SK-N-MC (cell line): ENCODE results near the gene BCAP31.

Experiments used
- DNase-seq: peaks from one replicate; pipeline ENCODE4 v3.0.0-alpha.2; 2011; ENCODE audit warnings: low read depth, low spot score
- H3K27ac ChIP-seq: fragments of 200-600 bp; sonication (generic); 2 replicates; pipeline ENCODE4 v1.5.1; 2016; ENCODE audit warnings: mixed run types
- H3K36me3 ChIP-seq: fragments of 200-600 bp; sonication (generic); 2 replicates; pipeline ENCODE4 v1.6.1; 2017; ENCODE audit warnings: antibody characterized with exemption, low read length, mixed read lengths; ENCODE audit not compliant: insufficient read depth
- H3K4me3 ChIP-seq: fragments of 200-600 bp; sonication (generic); 2 replicates; pipeline ENCODE4 v1.5.1; 2016
- H3K9ac ChIP-seq: fragments of 200-600 bp; sonication (generic); 2 replicates; pipeline ENCODE4 v1.8.0; 2017; ENCODE audit warnings: mixed run types, mixed read lengths; ENCODE audit not compliant: insufficient read length
- H3K9me3 ChIP-seq: fragments of 200-600 bp; sonication (generic); 2 replicates; pipeline ENCODE4 v1.6.1; 2017; ENCODE audit warnings: low read depth, mild to moderate bottlenecking, antibody characterized with exemption, low read length, moderate library complexity, mixed read lengths
- EZH2 ChIP-seq: fragments of 200-600 bp; sonication (generic); IDR thresholded peaks from one replicate; pipeline ENCODE4 v1.6.1; 2017; ENCODE audit warnings: antibody characterized with exemption
- FOXP2 ChIP-seq: optimal IDR thresholded peaks from 2 replicates; pipeline ENCODE3; 2011; ENCODE audit warnings: mild to moderate bottlenecking, moderate library complexity; ENCODE audit not compliant: insufficient read depth; ENCODE audit errors: extremely low read length, control extremely low read depth
- POLR2AphosphoS5 ChIP-seq: IDR thresholded peaks from 2 replicates; pipeline ENCODE4 v1.6.1; 2012; ENCODE audit warnings: mild to moderate bottlenecking, low read depth, low read length, borderline replicate concordance

The BCAP31 gene

GRCh38 chrX:153724252-153725038, at the start of gene BCAP31, which contains the start of gene ABCD1:
Gene BCAP31, minus strand, starts transcription at chrX:153724387. Its CDS starts 1,143 bp downstream, at chrX:153723244.
Gene ABCD1, plus strand, starts transcription at chrX:153724856. Its CDS starts 411 bp downstream, at chrX:153725267.
- no peaks in the 10 kb centered on the region for H3K9me3 ChIP-seq
- no peak for TF ChIP-seq EZH2
- peak; percentile 56 for TF ChIP-seq POLR2AphosphoS5
- TF ChIP-seq FOXP2, result no peak
- peaks cover 25% of the 10 kb centered on the region for H3K36me3 ChIP-seq
- DNase-seq, result no peak
- peak within 1 kb of the TSS; percentile 81 for H3K9ac ChIP-seq
- peak within 1 kb of the TSS; percentile 81 for H3K4me3 ChIP-seq
- H3K27ac ChIP-seq, result peak within 1 kb of the TSS; percentile 42; the same call in 1 of the 2 replicates

- TF ChIP-seq FOXP2 (no peak), EZH2 (no peak), POLR2AphosphoS5 (no peak)
- no peaks in the 10 kb centered on the region for H3K36me3 ChIP-seq
- DNase-seq, result no peak
- no peak overlapping the region for H3K4me3 ChIP-seq
- no peaks in the 10 kb centered on the region for H3K9me3 ChIP-seq
- H3K9ac ChIP-seq, result no peak overlapping the region
- H3K27ac ChIP-seq, result no peak overlapping the region
Observed at GRCh38 chrX:153773218-153773611, 49.0 kb upstream of the BCAP31 start.

DNA sequence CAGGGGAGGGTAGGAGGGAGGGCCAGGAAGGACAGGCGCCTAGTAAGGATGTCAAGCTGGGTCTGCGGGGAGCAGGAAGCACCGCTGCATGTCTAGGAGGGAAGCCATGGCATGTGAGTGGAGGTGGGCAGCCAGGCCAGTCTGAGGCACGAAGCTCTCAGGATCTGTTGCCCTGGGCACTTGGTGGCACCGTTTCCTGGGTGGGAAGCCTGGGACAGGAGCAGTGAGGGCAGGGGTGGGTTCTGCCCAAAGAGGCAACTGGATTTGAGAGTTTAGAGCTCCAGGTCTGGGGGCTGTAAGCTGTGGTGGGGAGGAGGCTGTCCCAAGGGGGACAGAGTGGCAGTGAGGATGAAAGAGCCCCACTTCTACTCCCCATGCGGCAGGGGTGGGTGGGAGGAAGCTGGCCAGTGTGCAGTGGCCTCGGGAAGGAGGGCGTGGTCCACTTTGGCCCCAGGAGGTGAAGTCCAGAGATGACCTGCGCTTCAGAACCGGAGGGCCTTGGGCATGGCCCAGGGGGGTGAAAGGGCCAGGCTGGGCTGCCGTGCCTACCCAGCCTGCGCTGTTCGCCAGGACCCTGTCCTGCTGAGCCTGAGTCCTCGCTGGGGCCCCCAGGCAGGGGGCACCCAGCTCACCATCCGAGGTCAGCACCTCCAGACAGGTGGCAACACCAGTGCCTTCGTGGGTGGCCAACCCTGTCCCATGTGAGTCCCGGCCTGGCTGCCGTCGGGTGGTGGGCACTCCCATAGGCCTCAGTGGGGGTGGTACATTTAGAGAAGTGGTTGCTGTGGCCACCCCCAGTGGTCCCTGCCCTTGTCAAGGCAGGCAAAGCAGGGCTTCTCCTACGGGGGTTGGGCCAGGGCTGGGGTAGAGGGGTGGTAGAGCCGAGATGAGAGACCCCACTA, 48.4 kb upstream of the BCAP31 start:
- Histone ChIP-seq H3K9ac (no peak overlapping the region), H3K4me3 (no peak overlapping the region), H3K36me3 (no peaks in the 10 kb centered on the region), H3K27ac (no peak overlapping the region), H3K9me3 (no peaks in the 10 kb centered on the region)
- no peak for DNase-seq
- TF ChIP-seq POLR2AphosphoS5 (no peak), EZH2 (no peak), FOXP2 (no peak)

DNA sequence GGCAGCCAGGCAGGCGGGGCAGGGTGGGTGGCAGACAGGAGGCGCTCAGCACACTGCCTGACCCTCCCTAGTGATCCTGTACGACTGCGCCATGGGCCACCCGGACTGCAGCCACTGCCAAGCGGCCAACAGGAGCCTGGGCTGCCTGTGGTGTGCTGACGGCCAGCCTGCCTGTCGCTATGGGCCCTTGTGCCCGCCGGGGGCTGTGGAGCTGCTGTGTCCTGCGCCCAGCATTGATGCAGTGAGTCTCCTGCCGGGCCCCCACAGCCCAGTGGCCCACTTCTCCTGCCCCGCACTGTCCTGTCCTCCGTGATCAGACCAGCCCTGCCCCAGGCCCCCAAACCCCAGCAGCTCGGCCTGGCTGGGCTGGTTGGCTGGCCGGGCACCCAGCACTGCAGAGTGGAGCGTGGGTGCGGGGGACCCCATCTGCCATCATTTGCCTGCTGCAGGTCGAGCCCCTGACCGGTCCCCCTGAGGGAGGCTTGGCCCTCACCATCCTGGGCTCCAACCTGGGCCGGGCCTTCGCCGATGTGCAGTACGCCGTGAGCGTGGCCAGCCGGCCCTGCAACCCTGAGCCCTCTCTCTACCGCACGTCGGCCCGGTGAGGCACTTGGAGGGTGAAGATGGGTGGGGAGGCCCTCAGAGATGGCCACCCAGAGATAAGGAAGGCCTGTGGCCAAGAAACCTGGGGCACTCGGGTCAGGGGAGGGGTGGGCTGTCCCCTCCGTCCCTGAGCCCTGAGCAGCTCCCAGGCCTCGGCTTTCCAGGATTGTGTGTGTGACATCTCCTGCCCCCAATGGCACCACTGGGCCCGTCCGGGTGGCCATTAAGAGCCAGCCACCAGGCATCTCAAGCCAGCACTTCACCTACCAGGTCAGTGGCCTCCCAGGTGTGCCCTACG, 47.5 kb upstream of the BCAP31 start:
- DNase-seq, result no peak
- Histone ChIP-seq H3K9ac (no peak overlapping the region), H3K27ac (no peak overlapping the region), H3K4me3 (no peak overlapping the region), H3K36me3 (no peaks in the 10 kb centered on the region), H3K9me3 (no peaks in the 10 kb centered on the region)
- TF ChIP-seq POLR2AphosphoS5 (no peak), FOXP2 (no peak), EZH2 (no peak)

DNA sequence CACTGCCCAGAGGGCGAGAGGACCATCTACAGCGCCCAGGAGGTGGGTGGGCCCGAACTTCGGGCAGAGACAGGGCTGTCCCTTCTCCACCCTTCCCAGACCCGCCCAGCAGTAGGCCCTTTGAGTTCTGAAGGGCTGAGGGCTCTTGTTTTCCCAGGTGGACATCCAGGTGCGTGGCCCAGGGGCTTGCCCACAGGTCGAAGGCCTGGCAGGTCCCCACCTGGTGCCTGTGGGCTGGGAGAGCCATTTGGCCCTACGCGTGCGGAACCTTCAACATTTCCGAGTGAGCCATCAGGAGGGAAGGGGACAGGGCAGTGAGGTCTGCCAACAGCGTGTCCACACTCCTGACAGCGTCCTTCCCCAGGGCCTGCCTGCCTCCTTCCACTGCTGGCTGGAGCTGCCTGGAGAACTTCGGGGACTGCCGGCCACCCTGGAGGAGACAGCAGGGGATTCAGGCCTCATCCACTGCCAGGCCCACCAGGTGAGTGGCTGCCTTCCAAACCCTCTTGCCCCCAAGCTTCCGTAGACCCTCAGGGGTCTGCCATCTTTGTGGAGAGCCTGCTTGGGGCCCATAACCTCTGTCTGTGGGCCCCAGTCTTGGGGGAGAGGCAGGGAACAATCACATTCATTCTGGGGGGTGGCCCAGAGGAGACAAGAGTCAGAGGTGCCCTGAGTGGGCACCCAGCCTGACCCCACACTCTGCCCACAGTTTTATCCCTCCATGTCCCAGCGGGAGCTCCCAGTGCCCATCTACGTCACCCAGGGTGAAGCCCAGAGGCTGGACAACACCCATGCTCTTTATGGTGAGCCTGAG, 46.6 kb upstream of the BCAP31 start:
- Histone ChIP-seq H3K9ac (no peak overlapping the region), H3K4me3 (no peak overlapping the region), H3K36me3 (no peaks in the 10 kb centered on the region), H3K27ac (no peak overlapping the region), H3K9me3 (no peaks in the 10 kb centered on the region)
- no peak for DNase-seq
- TF ChIP-seq POLR2AphosphoS5 (no peak), FOXP2 (no peak), EZH2 (no peak)

GRCh38 chrX:153769865-153770600, 45.8 kb upstream of the BCAP31 start:
- DNase-seq, result no peak
- no peaks in the 10 kb centered on the region for H3K36me3 ChIP-seq
- H3K9me3 ChIP-seq, result no peaks in the 10 kb centered on the region
- no peak overlapping the region for H3K4me3 ChIP-seq
- TF ChIP-seq FOXP2, result no peak
- TF ChIP-seq POLR2AphosphoS5, result no peak
- TF ChIP-seq EZH2, result no peak
- H3K27ac ChIP-seq, result no peak overlapping the region
- H3K9ac ChIP-seq, result no peak overlapping the region
